Fibroblast of lung (primary cell): ENCODE results near the gene ATXN2. TPM values are rescaled to one million over a fixed set of nuclear protein-coding genes. Genes with fewer than 3 reads are reported as not detected.

Source experiments
- DNase-seq, 2 donors: peaks; one replicate each; pipeline versions ENCODE4 v3.0.0 to v3.0.0-alpha.2; 2010; ENCODE audit warnings: low read depth in 2 of 2
- H2AFZ ChIP-seq: 2 replicates; pipeline ENCODE4 v1.5.1; 2012; ENCODE audit warnings: low read length, control low read depth, inconsistent platforms
- H3K27ac ChIP-seq: 2 replicates; pipeline ENCODE4 v1.5.1; 2011; ENCODE audit warnings: low read length, control low read depth; ENCODE audit not compliant: insufficient read depth
- H3K27me3 ChIP-seq: 2 replicates; pipeline ENCODE4 v1.5.1; 2011; ENCODE audit warnings: mild to moderate bottlenecking, low read length; ENCODE audit not compliant: control insufficient read depth, insufficient read depth
- H3K36me3 ChIP-seq: 2 replicates; pipeline ENCODE4 v1.5.1; 2011; ENCODE audit warnings: low read length; ENCODE audit not compliant: control insufficient read depth, insufficient read depth
- H3K4me1 ChIP-seq: 2 replicates; pipeline ENCODE4 v1.5.1; 2011; ENCODE audit warnings: low read length; ENCODE audit not compliant: control insufficient read depth, insufficient read depth; ENCODE audit errors: extremely low read depth
- H3K4me2 ChIP-seq: 2 replicates; pipeline ENCODE4 v1.5.1; 2011; ENCODE audit warnings: low read length, control low read depth; ENCODE audit not compliant: insufficient read depth; ENCODE audit errors: extremely low read depth
- H3K4me3 ChIP-seq, 4 experiments: fragments of 200-600 bp in 1 of 4; sonication (generic) in 1 of 4; replicated peaks in 1 of 4; 2 replicates each; pipeline ENCODE4 v1.5.1; 2011 to 2016; ENCODE audit warnings: low read length in 4 of 4, low read depth in 3 of 4, mild to moderate bottlenecking in 3 of 4, control low read depth in 2 of 4, inconsistent platforms in 1 of 4, mixed read lengths in 1 of 4; ENCODE audit not compliant: insufficient read depth in 1 of 4; ENCODE audit errors: control extremely low read depth in 1 of 4
- H3K79me2 ChIP-seq: 2 replicates; pipeline ENCODE4 v1.5.1; 2012; ENCODE audit warnings: mild to moderate bottlenecking, low read length, inconsistent platforms; ENCODE audit not compliant: control insufficient read depth, insufficient read depth
- H3K9ac ChIP-seq: 2 replicates; pipeline ENCODE4 v1.5.1; 2011; ENCODE audit warnings: mild to moderate bottlenecking, low read length, control low read depth; ENCODE audit not compliant: insufficient read depth
- H3K9me3 ChIP-seq: 2 replicates; pipeline ENCODE4 v1.5.1; 2012; ENCODE audit warnings: low read depth, low read length; ENCODE audit not compliant: control insufficient read depth, insufficient read depth
- H4K20me1 ChIP-seq: 2 replicates; pipeline ENCODE4 v1.5.1; 2011; ENCODE audit warnings: low read length; ENCODE audit not compliant: control insufficient read depth, insufficient read depth; ENCODE audit errors: extremely low read depth
- CTCF ChIP-seq, 2 donors: IDR thresholded peaks in 1 of 2; conservative IDR thresholded peaks in 1 of 2; 1 replicate in 1 of 2; 2 replicates in 1 of 2; pipeline ENCODE4 v1.5.1; 2011 to 2012; ENCODE audit warnings: low read length in 2 of 2, control low read depth in 1 of 2, inconsistent platforms in 1 of 2, low read depth in 1 of 2, mild to moderate bottlenecking in 1 of 2
- EZH2 ChIP-seq: IDR thresholded peaks from 2 replicates; pipeline ENCODE4 v1.5.1; 2012; ENCODE audit warnings: low read length, control low read depth, mild to moderate bottlenecking; ENCODE audit errors: missing control alignments
- polyA plus RNA-seq, 2 donors: library from polyadenylated mRNA; depleted of rRNA in 1 of 2; stranded (reverse) in 1 of 2; unstranded in 1 of 2; fragments of >200 nt; gene quantifications; 2 replicates each; pipeline ENCODE4 v1.2.1, GENCODE V29; 2011 to 2012; ENCODE audit warnings: missing spikeins in 1 of 2
- total RNA-seq: library from RNA; depleted of rRNA; stranded (reverse); fragments of >200 nt; gene quantifications from 2 replicates; pipeline ENCODE4 v1.2.1, GENCODE V29; 2014

The ATXN2 gene
- total and polyA plus RNA-seq, 2 donors (not counting 1 experiment from before 2014, with no cell fraction given): 25.9 to 31.2 TPM

- no peak overlapping the region for H3K4me2 ChIP-seq
- H3K4me3 ChIP-seq: no peak overlapping the region
- H4K20me1 ChIP-seq: no peaks in the 10 kb centered on the region
- H3K9me3 ChIP-seq: no peaks in the 10 kb centered on the region
- H2AFZ ChIP-seq: no peak overlapping the region
- no peak overlapping the region for H3K9ac ChIP-seq
- H3K79me2 ChIP-seq: no peaks in the 10 kb centered on the region
- TF ChIP-seq CTCF (conservative IDR thresholded peaks at IDR 0.05 in 1 of 2, IDR thresholded peaks at IDR 0.05 in 1 of 2; ENCODE audit: low read depth in 1 of 2, low read length in 2 of 2): no peak
- TF ChIP-seq EZH2: no peak
- H3K36me3 ChIP-seq: no peaks in the 10 kb centered on the region
- H3K4me1 ChIP-seq: no peaks in the 10 kb centered on the region
- no peaks in the 10 kb centered on the region for H3K27me3 ChIP-seq
- H3K27ac ChIP-seq: no peak overlapping the region
- peak; percentile 9 to 77 for DNase-seq
Measured at GRCh38 chr12:111616177-111616623, 17.1 kb upstream of the ATXN2 start.

- no peaks in the 10 kb centered on the region for H4K20me1 ChIP-seq
- TF ChIP-seq CTCF (conservative IDR thresholded peaks at IDR 0.05 in 1 of 2, IDR thresholded peaks at IDR 0.05 in 1 of 2; ENCODE audit: low read depth in 1 of 2, low read length in 2 of 2): no peak
- no peak for TF ChIP-seq EZH2
- H3K79me2 ChIP-seq: no peaks in the 10 kb centered on the region
- H3K9me3 ChIP-seq: no peaks in the 10 kb centered on the region
- no peak overlapping the region for H2AFZ ChIP-seq
- H3K9ac ChIP-seq: no peak overlapping the region
- H3K4me2 ChIP-seq: no peak overlapping the region
- H3K36me3 ChIP-seq: no peaks in the 10 kb centered on the region
- no peaks in the 10 kb centered on the region for H3K27me3 ChIP-seq
- DNase-seq: no peak
- H3K27ac ChIP-seq: no peak overlapping the region
- no peak overlapping the region for H3K4me3 ChIP-seq
- no peaks in the 10 kb centered on the region for H3K4me1 ChIP-seq
Measured at GRCh38 chr12:111607239-111607638, 8.1 kb upstream of the ATXN2 start.

- no peak overlapping the region for H3K4me3 ChIP-seq
- H3K79me2 ChIP-seq: no peaks in the 10 kb centered on the region
- TF ChIP-seq CTCF (conservative IDR thresholded peaks at IDR 0.05 in 1 of 2, IDR thresholded peaks at IDR 0.05 in 1 of 2; ENCODE audit: low read depth in 1 of 2, low read length in 2 of 2) (no peak), EZH2 (no peak)
- H2AFZ ChIP-seq: no peak overlapping the region
- no peaks in the 10 kb centered on the region for H3K9me3 ChIP-seq
- no peak for DNase-seq
- H3K27me3 ChIP-seq: no peaks in the 10 kb centered on the region
- H3K4me2 ChIP-seq: no peak overlapping the region
- H4K20me1 ChIP-seq: no peaks in the 10 kb centered on the region
- H3K27ac ChIP-seq: no peak overlapping the region
- no peaks in the 10 kb centered on the region for H3K4me1 ChIP-seq
- H3K36me3 ChIP-seq: no peaks in the 10 kb centered on the region
- H3K9ac ChIP-seq: no peak overlapping the region
Measured at GRCh38 chr12:111606767-111607230, 7.7 kb upstream of the ATXN2 start.
